ENCODE measurements around the gene HECTD2. TPM values are rescaled to one million over a fixed set of nuclear protein-coding genes. Genes with fewer than 3 reads are reported as not detected.
A peak's percentile ranks its signal among the peaks of the same experiment; 100 is the strongest.

The HECTD2 gene
- total RNA-seq, 1 donor from 2014 or later: 23.2 TPM

- H3K4me1 Mint-ChIP-seq: peaks cover 7% of the 10 kb centered on the region
- H3K27me3 Mint-ChIP-seq (ENCODE audit: low read depth): no peaks in the 10 kb centered on the region
- no peaks in the 10 kb centered on the region for H3K9me3 Mint-ChIP-seq
- TF ChIP-seq, protein P1, sequence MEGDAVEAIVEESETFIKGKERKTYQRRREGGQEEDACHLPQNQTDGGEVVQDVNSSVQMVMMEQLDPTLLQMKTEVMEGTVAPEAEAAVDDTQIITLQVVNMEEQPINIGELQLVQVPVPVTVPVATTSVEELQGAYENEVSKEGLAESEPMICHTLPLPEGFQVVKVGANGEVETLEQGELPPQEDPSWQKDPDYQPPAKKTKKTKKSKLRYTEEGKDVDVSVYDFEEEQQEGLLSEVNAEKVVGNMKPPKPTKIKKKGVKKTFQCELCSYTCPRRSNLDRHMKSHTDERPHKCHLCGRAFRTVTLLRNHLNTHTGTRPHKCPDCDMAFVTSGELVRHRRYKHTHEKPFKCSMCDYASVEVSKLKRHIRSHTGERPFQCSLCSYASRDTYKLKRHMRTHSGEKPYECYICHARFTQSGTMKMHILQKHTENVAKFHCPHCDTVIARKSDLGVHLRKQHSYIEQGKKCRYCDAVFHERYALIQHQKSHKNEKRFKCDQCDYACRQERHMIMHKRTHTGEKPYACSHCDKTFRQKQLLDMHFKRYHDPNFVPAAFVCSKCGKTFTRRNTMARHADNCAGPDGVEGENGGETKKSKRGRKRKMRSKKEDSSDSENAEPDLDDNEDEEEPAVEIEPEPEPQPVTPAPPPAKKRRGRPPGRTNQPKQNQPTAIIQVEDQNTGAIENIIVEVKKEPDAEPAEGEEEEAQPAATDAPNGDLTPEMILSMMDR (conservative IDR thresholded peaks at IDR 0.05): peak; percentile 59
- no peak overlapping the region for H3K27ac Mint-ChIP-seq (ENCODE audit: unreplicated experiment)
- DNase-seq (ENCODE audit: low read depth, low spot score): peak; percentile 43
- H3K36me3 Mint-ChIP-seq (ENCODE audit: low read depth): no peaks in the 10 kb centered on the region
- H3K4me3 Mint-ChIP-seq: no peak overlapping the region
Measured at GRCh38 chr10:91551856-91552255, 141.7 kb downstream of the HECTD2 start.

- peaks cover 11% of the 10 kb centered on the region for H3K4me1 Mint-ChIP-seq
- no peaks in the 10 kb centered on the region for H3K9me3 Mint-ChIP-seq
- no peak overlapping the region for H3K27ac Mint-ChIP-seq (ENCODE audit: unreplicated experiment)
- no peak for DNase-seq (ENCODE audit: low read depth, low spot score)
- H3K4me3 Mint-ChIP-seq: no peak overlapping the region
- no peaks in the 10 kb centered on the region for H3K27me3 Mint-ChIP-seq (ENCODE audit: low read depth)
- TF ChIP-seq, protein P1 (conservative IDR thresholded peaks at IDR 0.05): no peak
- no peaks in the 10 kb centered on the region for H3K36me3 Mint-ChIP-seq (ENCODE audit: low read depth)
Measured at GRCh38 chr10:91552274-91553095, 142.3 kb downstream of the HECTD2 start.

- TF ChIP-seq, protein P1 (conservative IDR thresholded peaks at IDR 0.05): no peak
- H3K36me3 Mint-ChIP-seq (ENCODE audit: low read depth): no peaks in the 10 kb centered on the region
- DNase-seq (ENCODE audit: low read depth, low spot score): no peak
- H3K27ac Mint-ChIP-seq (ENCODE audit: unreplicated experiment): no peak overlapping the region
- no peaks in the 10 kb centered on the region for H3K27me3 Mint-ChIP-seq (ENCODE audit: low read depth)
- H3K4me1 Mint-ChIP-seq: peaks cover 11% of the 10 kb centered on the region
- H3K9me3 Mint-ChIP-seq: no peaks in the 10 kb centered on the region
- H3K4me3 Mint-ChIP-seq: no peak overlapping the region
Measured at GRCh38 chr10:91555455-91555854, 145.3 kb downstream of the HECTD2 start.

DNA sequence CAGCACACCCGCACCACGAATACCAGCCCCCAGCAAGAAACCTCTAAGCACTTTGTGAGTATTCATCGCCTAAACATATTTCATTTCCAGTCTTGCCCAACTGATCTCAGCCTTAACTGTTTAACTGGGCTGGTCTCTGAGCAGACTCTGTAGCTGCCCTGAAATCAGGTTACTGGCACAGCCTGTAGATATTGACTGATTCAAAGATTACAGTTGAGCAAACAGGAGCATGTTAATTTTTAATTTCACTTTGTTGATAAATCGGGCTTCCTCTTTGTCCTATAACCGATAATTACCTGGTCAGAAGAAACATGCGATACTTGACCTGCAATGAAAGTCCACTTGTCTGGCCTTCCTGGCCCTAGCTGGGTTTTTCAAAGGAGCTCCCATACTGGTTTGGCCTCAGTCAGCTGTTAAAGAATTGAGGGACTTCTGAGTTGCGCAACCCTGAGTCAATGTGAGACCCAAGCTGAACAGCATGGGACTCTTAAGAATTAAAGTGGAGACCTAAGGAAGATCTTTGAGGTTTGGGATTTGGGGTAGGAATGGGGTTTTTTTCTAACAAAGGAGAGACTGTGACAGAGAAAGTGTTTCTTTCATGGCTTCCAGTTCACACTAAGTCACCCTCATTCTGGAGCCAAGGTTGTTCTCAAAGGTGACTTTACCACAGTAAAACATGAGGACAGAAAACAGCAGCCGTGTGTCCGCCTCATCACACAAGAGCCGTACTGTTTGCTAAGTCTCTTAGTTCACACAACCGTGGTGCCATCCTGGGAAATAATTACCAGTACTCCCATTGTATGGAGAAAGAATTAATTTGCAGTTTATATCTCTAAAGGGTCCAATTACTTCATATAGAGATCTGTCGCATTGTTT is 146.8 kb downstream of the HECTD2 start:
- TF ChIP-seq, protein P1 (conservative IDR thresholded peaks at IDR 0.05): no peak
- Mint-ChIP-seq H3K4me3 (no peak overlapping the region), H3K4me1 (peaks cover 6% of the 10 kb centered on the region), H3K9me3 (peaks cover 3% of the 10 kb centered on the region), H3K36me3 (ENCODE audit: low read depth) (no peaks in the 10 kb centered on the region), H3K27me3 (ENCODE audit: low read depth) (no peaks in the 10 kb centered on the region), H3K27ac (ENCODE audit: unreplicated experiment) (peak overlapping the region; percentile 13)
- DNase-seq (ENCODE audit: low read depth, low spot score): no peak

GRCh38 chr10:91557651-91558111 is 147.5 kb downstream of the HECTD2 start:
- TF ChIP-seq, protein P1 (conservative IDR thresholded peaks at IDR 0.05): no peak
- Mint-ChIP-seq H3K4me3 (no peak overlapping the region), H3K4me1 (peaks cover 4% of the 10 kb centered on the region), H3K27me3 (ENCODE audit: low read depth) (no peaks in the 10 kb centered on the region), H3K36me3 (ENCODE audit: low read depth) (peaks cover 3% of the 10 kb centered on the region), H3K27ac (ENCODE audit: unreplicated experiment) (no peak overlapping the region), H3K9me3 (peaks cover 7% of the 10 kb centered on the region)
- no peak for DNase-seq (ENCODE audit: low read depth, low spot score)
